H1 (cell line): ENCODE measurements around the gene FIG4. TPM values are rescaled to one million over a fixed set of nuclear protein-coding genes. Genes with fewer than 3 reads are reported as not detected.
"Not testable (repeated sequence)": the region's sequence is repeated elsewhere in the genome, so short reads cannot be mapped to it uniquely, and the experiment has no call there.

Source experiments
- CTCF ChIA-PET: fragments of 300-600 bp; sonication (Branson Sonifier 250); formaldehyde crosslinking; loops from one replicate; lab custom pipeline; 2021; ENCODE audit not compliant: partially characterized antibody; lab: Charles Lee
- POLR2A ChIA-PET: fragments of 300-600 bp; sonication (Branson Sonifier 250); formaldehyde crosslinking; loops from one replicate; lab custom pipeline; 2021; ENCODE audit warnings: inconsistent platforms; ENCODE audit not compliant: partially characterized antibody; lab: Charles Lee
- DNase-seq, 2 experiments: peaks; one replicate each; pipeline versions ENCODE4 v3.0.0 to v3.0.0-alpha.2; 2010 to 2022; ENCODE audit warnings: low spot score in 2 of 2, low read depth in 1 of 2, mixed read lengths in 1 of 2
- FAIRE-seq: peaks from 2 replicates; lab custom pipeline; 2011; peaks lifted over from hg19 to GRCh38; lab: Jason Lieb, UNC
- H2AFZ ChIP-seq: 2 replicates; pipeline ENCODE4 v1.8.1; 2012; ENCODE audit warnings: low read length, inconsistent platforms
- H2AK5ac ChIP-seq: 2 replicates; pipeline ENCODE4 v1.6.1; 2013; ENCODE audit warnings: low read depth, low read length
- H2BK120ac ChIP-seq: replicated peaks from 2 replicates; pipeline ENCODE3; 2013; ENCODE audit warnings: low read depth, low read length, inconsistent platforms
- H2BK12ac ChIP-seq: 2 replicates; pipeline ENCODE4 v1.6.1; 2013; ENCODE audit warnings: low read depth, low read length
- H2BK15ac ChIP-seq: 2 replicates; pipeline ENCODE4 v1.6.1; 2013; ENCODE audit warnings: low read length
- H2BK20ac ChIP-seq: 2 replicates; pipeline ENCODE4 v1.6.1; 2013; ENCODE audit warnings: low read length
- H2BK5ac ChIP-seq: 2 replicates; pipeline ENCODE4 v1.6.1; 2013; ENCODE audit warnings: low read depth, low read length
- H3K14ac ChIP-seq: 2 replicates; pipeline ENCODE4 v1.6.1; 2013; ENCODE audit warnings: inconsistent platforms; ENCODE audit not compliant: insufficient read length
- H3K18ac ChIP-seq: 2 replicates; pipeline ENCODE4 v1.6.1; 2013; ENCODE audit warnings: low read length; ENCODE audit errors: extremely low read depth
- H3K23ac ChIP-seq: 2 replicates; pipeline ENCODE4 v1.6.1; 2013; ENCODE audit warnings: inconsistent platforms; ENCODE audit not compliant: insufficient read length
- H3K23me2 ChIP-seq: 2 replicates; pipeline ENCODE4 v1.6.1; 2013; ENCODE audit warnings: low read depth, low read length
- H3K27ac ChIP-seq: 2 replicates; pipeline ENCODE4 v1.6.1; 2011; ENCODE audit warnings: low read depth, low read length, inconsistent platforms
- H3K27me3 ChIP-seq, 4 experiments: replicated peaks in 1 of 4; 1 replicate in 1 of 4; 2 replicates in 3 of 4; pipeline versions ENCODE4 v1.6.1 to v1.8.1; 2011 to 2013; ENCODE audit warnings: low read length in 3 of 4, mild to moderate bottlenecking in 3 of 4, inconsistent platforms in 2 of 4, mixed read lengths in 2 of 4, moderate library complexity in 1 of 4; ENCODE audit not compliant: control insufficient read depth in 3 of 4, insufficient read depth in 3 of 4; ENCODE audit errors: extremely low read depth in 1 of 4
- H3K36me3 ChIP-seq, 4 experiments: 2 replicates each; pipeline versions ENCODE4 v1.6.1 to v1.8.1; 2011 to 2013; ENCODE audit warnings: mild to moderate bottlenecking in 4 of 4, low read length in 3 of 4, moderate library complexity in 2 of 4, control low read depth in 1 of 4, inconsistent platforms in 1 of 4; ENCODE audit not compliant: insufficient read depth in 4 of 4, control insufficient read depth in 2 of 4
- H3K4ac ChIP-seq: replicated peaks from 2 replicates; pipeline ENCODE3; 2013; ENCODE audit warnings: low read length, low read depth, mixed read lengths, inconsistent platforms; ENCODE audit not compliant: insufficient read length
- H3K4me1 ChIP-seq, 4 experiments: replicated peaks in 1 of 4; 1 replicate in 1 of 4; 2 replicates in 3 of 4; pipeline versions ENCODE4 v1.6.1 to v1.8.1; 2011 to 2013; ENCODE audit warnings: low read length in 3 of 4, inconsistent platforms in 2 of 4, mixed read lengths in 1 of 4; ENCODE audit not compliant: insufficient read depth in 4 of 4, control insufficient read depth in 3 of 4
- H3K4me2 ChIP-seq, 2 experiments: 2 replicates each; pipeline versions ENCODE4 v1.6.1 to v1.8.1; 2011 to 2013; ENCODE audit warnings: low read depth in 2 of 2, low read length in 2 of 2, control low read depth in 1 of 2, inconsistent platforms in 1 of 2, mild to moderate bottlenecking in 1 of 2; ENCODE audit not compliant: insufficient read depth in 1 of 2
- H3K4me3 ChIP-seq, 4 experiments: fragments of 200-600, 300-600 bp in 1 of 4; sonication (generic), shearing (Covaris generic), sonication (Bioruptor Twin) in 1 of 4; 2 replicates each; pipeline versions ENCODE4 v1.5.1 to v1.8.1; 2011 to 2016; ENCODE audit warnings: low read length in 4 of 4, low read depth in 3 of 4, control low read depth in 2 of 4, inconsistent platforms in 2 of 4, mild to moderate bottlenecking in 2 of 4, mixed read lengths in 1 of 4, moderate library complexity in 1 of 4; ENCODE audit not compliant: insufficient read depth in 2 of 4; ENCODE audit errors: extremely low read depth in 1 of 4
- H3K56ac ChIP-seq: replicated peaks from 2 replicates; pipeline ENCODE3; 2013; ENCODE audit warnings: low read depth, mild to moderate bottlenecking, mixed read lengths, low read length, inconsistent platforms; ENCODE audit not compliant: insufficient read length
- H3K79me1 ChIP-seq: 2 replicates; pipeline ENCODE4 v1.6.1; 2013; ENCODE audit warnings: low read depth, low read length, control low read depth
- H3K79me2 ChIP-seq, 2 experiments: 2 replicates each; pipeline versions ENCODE4 v1.6.1 to v1.8.1; 2012 to 2013; ENCODE audit warnings: low read length in 2 of 2, mild to moderate bottlenecking in 2 of 2, inconsistent platforms in 1 of 2; ENCODE audit not compliant: insufficient read depth in 2 of 2, control insufficient read depth in 1 of 2
- H3K9ac ChIP-seq, 4 experiments: replicated peaks in 1 of 4; 1 replicate in 1 of 4; 2 replicates in 3 of 4; pipeline versions ENCODE4 v1.6.1 to v1.8.1; 2011 to 2013; ENCODE audit warnings: low read depth in 3 of 4, low read length in 3 of 4, control low read depth in 2 of 4, mild to moderate bottlenecking in 2 of 4, moderate library complexity in 2 of 4, inconsistent platforms in 1 of 4; ENCODE audit errors: extremely low read depth in 1 of 4
- H3K9me3 ChIP-seq, 2 experiments: 2 replicates each; pipeline versions ENCODE4 v1.6.1 to v1.8.1; 2012 to 2013; ENCODE audit warnings: mild to moderate bottlenecking in 2 of 2, moderate library complexity in 2 of 2, control low read depth in 1 of 2, inconsistent platforms in 1 of 2, low read depth in 1 of 2, low read length in 1 of 2, mixed read lengths in 1 of 2; ENCODE audit not compliant: insufficient read depth in 2 of 2
- H4K20me1 ChIP-seq, 2 experiments: replicated peaks in 1 of 2; 2 replicates each; pipeline versions ENCODE3 to v1.8.1; 2011 to 2013; ENCODE audit warnings: inconsistent platforms in 2 of 2, low read length in 2 of 2, mild to moderate bottlenecking in 1 of 2; ENCODE audit not compliant: insufficient read depth in 2 of 2, control insufficient read depth in 1 of 2
- H4K5ac ChIP-seq: 2 replicates; pipeline ENCODE4 v1.6.1; 2013; ENCODE audit warnings: low read length, low read depth, mixed read lengths, inconsistent platforms; ENCODE audit not compliant: insufficient read length
- H4K8ac ChIP-seq: 2 replicates; pipeline ENCODE4 v1.8.0; 2013; ENCODE audit warnings: mild to moderate bottlenecking, moderate library complexity, low read length, inconsistent platforms; ENCODE audit not compliant: insufficient read depth; ENCODE audit errors: extremely low read depth
- H4K91ac ChIP-seq: replicated peaks from 2 replicates; pipeline ENCODE3; 2013; ENCODE audit warnings: low read length, mixed read lengths, inconsistent platforms; ENCODE audit not compliant: insufficient read length
- ATF3 ChIP-seq: IDR thresholded peaks from 2 replicates; pipeline ENCODE4 v1.6.1; 2011; ENCODE audit warnings: low read depth, mild to moderate bottlenecking, low read length; ENCODE audit not compliant: insufficient read depth
- BACH1 ChIP-seq: IDR thresholded peaks from 2 replicates; pipeline ENCODE4 v1.6.1; 2012; ENCODE audit warnings: low read length, improper control_type of control experiment
- PHF8 ChIP-seq: fragments of 200-600 bp; sonication (generic); conservative IDR thresholded peaks from 2 replicates; pipeline ENCODE4 v1.7.1; 2012; ENCODE audit warnings: low read depth, mild to moderate bottlenecking, inconsistent platforms, low read length, moderate library complexity
- polyA plus RNA-seq, 7 experiments: library from polyadenylated mRNA; depleted of rRNA in 3 of 7; stranded (reverse) in 5 of 7; unstranded in 2 of 7; fragments of >200 nt in 5 of 7; fragments of 200-250 nt in 2 of 7; gene quantifications; 1 replicate in 5 of 7; 2 replicates in 1 of 7; 4 replicates in 1 of 7; pipeline versions ENCODE4 v1.2.1 to v1.2.3, GENCODE V29; 2011 to 2013; ENCODE audit warnings: missing spikeins in 2 of 7, mixed read lengths in 2 of 7
- total RNA-seq: library from RNA; stranded (reverse); fragmentation: NEBNext Ultra II Directional; extraction: Animal tissue kit (Norgen Biotek cat#: 25700); gene quantifications from 2 replicates; pipeline ENCODE4 v1.2.1, GENCODE V29; 2021

Gene FIG4
- total and polyA plus RNA-seq, 2 of the 8 experiments (the other 6 are each of a cell fraction or from before 2014, with no cell fraction given): 11.8 to 21.9 TPM

DNA sequence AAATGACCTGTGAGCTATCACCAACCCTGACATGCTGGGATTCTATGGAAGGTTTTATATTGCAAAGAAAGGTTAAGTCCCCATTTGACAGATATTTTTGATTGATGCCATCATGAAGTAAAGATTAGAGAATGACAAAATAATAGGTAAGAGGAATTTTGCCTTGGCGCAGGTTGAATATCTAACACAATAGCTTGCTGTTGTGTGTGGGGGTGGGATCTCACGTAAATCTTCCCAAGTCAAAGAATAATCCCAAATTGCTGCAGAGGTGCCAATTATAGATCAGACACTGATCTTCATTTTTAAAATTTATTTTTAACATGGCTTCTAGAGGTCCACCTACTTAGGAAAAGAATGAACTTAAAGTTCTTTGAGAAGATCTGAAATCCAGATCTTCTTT, 135.5 kb downstream of the FIG4 start (continued):
- TF ChIP-seq PHF8 (no peak), BACH1 (no peak), ATF3 (no peak)

GRCh38 chr6:109831352-109831751, 140.3 kb downstream of the FIG4 start:
- H3K18ac ChIP-seq, H3K27ac ChIP-seq, H3K4me1 ChIP-seq, H3K36me3 ChIP-seq, H4K8ac ChIP-seq, H3K79me2 ChIP-seq, H4K5ac ChIP-seq, H2AK5ac ChIP-seq, H2BK20ac ChIP-seq, FAIRE-seq, H3K9ac ChIP-seq, POLR2A ChIA-PET, H2BK120ac ChIP-seq, H3K4me3 ChIP-seq, H3K79me1 ChIP-seq, H2BK12ac ChIP-seq, H2BK5ac ChIP-seq, H3K56ac ChIP-seq, H3K27me3 ChIP-seq, H2AFZ ChIP-seq, H3K4me2 ChIP-seq, H3K14ac ChIP-seq, H2BK15ac ChIP-seq, H4K91ac ChIP-seq, H3K4ac ChIP-seq, DNase-seq, H4K20me1 ChIP-seq, H3K23ac ChIP-seq, H3K23me2 ChIP-seq: not testable (repeated sequence)
- H3K9me3 ChIP-seq: peaks cover 2 to 22% of the 10 kb centered on the region in 2 experiments; a peak in 3 of 4 replicates
- CTCF ChIA-PET: interaction anchor here (1.0 kb wide), 1 partner anchor 208 kb away, joined by 3 read pairs; no protein-coding TSS in a partner anchor
